Activated T-helper 17 cell treated with anti-CD3 and anti-CD28 coated beads, Interleukin-2, amount 50 U/mL, for 72 hours (primary cell): ENCODE results near the gene CACNA1B. TPM values are rescaled to one million over a fixed set of nuclear protein-coding genes. Genes with fewer than 3 reads are reported as not detected.

Experiments
- ATAC-seq: fragments of 150-1000 bp; cut with Tn5 transposase; replicated peaks from 2 replicates; pipeline ENCODE4 v1.10.0; 2021; ENCODE audit warnings: mild to moderate bottlenecking, moderate library complexity
- H3K27ac Mint-ChIP-seq: one replicate; pipeline ENCODE4 v1.8.0; 2022; ENCODE audit warnings: mixed read lengths
- H3K27me3 Mint-ChIP-seq: one replicate; pipeline ENCODE4 v1.8.0; 2022; ENCODE audit warnings: mixed read lengths
- H3K36me3 Mint-ChIP-seq: one replicate; pipeline ENCODE4 v1.8.0; 2022; ENCODE audit warnings: low read depth, mild to moderate bottlenecking, mixed read lengths
- H3K4me1 Mint-ChIP-seq: one replicate; pipeline ENCODE4 v1.8.0; 2022; ENCODE audit warnings: mixed read lengths
- H3K4me3 Mint-ChIP-seq: one replicate; pipeline ENCODE4 v1.8.0; 2022; ENCODE audit warnings: mild to moderate bottlenecking, mixed read lengths
- H3K9me3 Mint-ChIP-seq: one replicate; pipeline ENCODE4 v1.8.0; 2022; ENCODE audit warnings: mixed read lengths
- total RNA-seq, 2 donors: library from RNA; stranded (reverse); gene quantifications; one replicate each; pipeline ENCODE4 v1.2.3, GENCODE V29; 2022

Gene CACNA1B
- total RNA-seq, 2 donors from 2014 or later = 0.16 TPM; not detected in 1

- no peak for ATAC-seq
- H3K27ac Mint-ChIP-seq = no peak overlapping the region
- H3K36me3 Mint-ChIP-seq = no peaks in the 10 kb centered on the region
- H3K4me1 Mint-ChIP-seq = no peaks in the 10 kb centered on the region
- H3K4me3 Mint-ChIP-seq = no peak overlapping the region
- H3K27me3 Mint-ChIP-seq = peaks cover 28% of the 10 kb centered on the region
- H3K9me3 Mint-ChIP-seq = peaks cover 4% of the 10 kb centered on the region
Observed at GRCh38 chr9:137969008-137969407, 91.4 kb downstream of the CACNA1B start.

GRCh38 chr9:137969685-137970084, 92.1 kb downstream of the CACNA1B start:
- ATAC-seq = no peak
- H3K4me3 Mint-ChIP-seq = no peak overlapping the region
- H3K36me3 Mint-ChIP-seq = no peaks in the 10 kb centered on the region
- no peak overlapping the region for H3K27ac Mint-ChIP-seq
- H3K4me1 Mint-ChIP-seq = no peaks in the 10 kb centered on the region
- peaks cover 22% of the 10 kb centered on the region for H3K27me3 Mint-ChIP-seq
- no peaks in the 10 kb centered on the region for H3K9me3 Mint-ChIP-seq

DNA sequence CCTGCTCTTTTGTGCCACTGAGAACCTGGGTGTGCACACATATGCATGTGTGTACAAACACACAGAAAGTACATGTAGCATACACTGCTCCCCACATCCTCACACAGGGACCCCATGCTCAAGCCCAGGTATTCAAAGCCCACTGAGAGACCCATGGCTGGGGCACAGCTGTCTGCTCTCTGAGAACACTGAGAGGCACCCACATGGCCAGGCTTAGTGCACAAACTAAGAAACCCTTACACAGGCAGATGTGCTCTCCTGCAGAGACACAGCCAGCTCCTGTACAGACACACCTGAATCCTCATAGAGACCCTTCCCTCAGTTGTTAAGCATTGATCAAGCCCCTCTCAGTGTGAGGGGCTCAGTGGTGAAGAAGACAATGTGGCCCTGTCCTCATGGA, 92.5 kb downstream of the CACNA1B start:
- ATAC-seq = no peak
- H3K36me3 Mint-ChIP-seq = no peaks in the 10 kb centered on the region
- H3K9me3 Mint-ChIP-seq = no peaks in the 10 kb centered on the region
- H3K27ac Mint-ChIP-seq = no peak overlapping the region
- no peak overlapping the region for H3K4me3 Mint-ChIP-seq
- peaks cover 20% of the 10 kb centered on the region for H3K27me3 Mint-ChIP-seq
- H3K4me1 Mint-ChIP-seq = no peaks in the 10 kb centered on the region

- Mint-ChIP-seq H3K36me3 (no peaks in the 10 kb centered on the region), H3K27me3 (peaks cover 20% of the 10 kb centered on the region), H3K9me3 (no peaks in the 10 kb centered on the region), H3K4me3 (no peak overlapping the region), H3K27ac (no peak overlapping the region), H3K4me1 (no peaks in the 10 kb centered on the region)
- ATAC-seq = no peak
Observed at GRCh38 chr9:137970686-137971476, 93.3 kb downstream of the CACNA1B start.

DNA sequence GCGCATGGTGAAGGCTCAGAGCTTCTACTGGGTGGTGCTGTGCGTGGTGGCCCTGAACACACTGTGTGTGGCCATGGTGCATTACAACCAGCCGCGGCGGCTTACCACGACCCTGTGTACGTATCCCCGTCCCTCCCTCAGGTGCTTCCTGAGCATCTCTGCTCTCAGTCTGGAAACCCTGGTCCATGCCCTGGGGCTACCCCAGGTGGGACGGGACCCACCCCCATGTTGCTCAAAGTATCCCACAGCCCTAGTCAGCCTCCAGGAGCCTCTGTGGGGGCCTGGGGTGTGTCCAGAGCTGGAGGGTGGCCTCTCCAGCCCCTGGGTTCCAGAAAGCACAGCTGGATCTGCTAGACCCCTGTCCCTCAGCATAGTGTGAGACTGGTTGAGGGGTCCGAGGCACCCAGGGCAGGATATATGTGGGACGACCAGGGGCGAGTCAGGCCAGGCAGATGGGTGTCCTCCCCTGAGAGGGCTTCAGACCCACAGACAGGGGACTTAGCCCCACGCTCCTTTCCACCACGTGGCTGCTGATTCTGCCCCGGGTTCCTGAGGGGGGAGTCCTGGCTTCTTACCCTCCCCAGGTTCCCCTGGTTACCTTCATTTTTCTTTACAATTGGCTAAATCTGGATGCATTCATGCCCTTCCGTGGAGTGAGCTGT, 94.0 kb downstream of the CACNA1B start:
- Mint-ChIP-seq H3K9me3 (no peaks in the 10 kb centered on the region), H3K4me1 (no peaks in the 10 kb centered on the region), H3K4me3 (no peak overlapping the region), H3K27me3 (peaks cover 20% of the 10 kb centered on the region), H3K27ac (no peak overlapping the region), H3K36me3 (no peaks in the 10 kb centered on the region)
- no peak for ATAC-seq

GRCh38 chr9:137972355-137972987, 94.9 kb downstream of the CACNA1B start:
- no peak for ATAC-seq
- Mint-ChIP-seq H3K4me1 (no peaks in the 10 kb centered on the region), H3K36me3 (no peaks in the 10 kb centered on the region), H3K27me3 (peaks cover 15% of the 10 kb centered on the region), H3K27ac (no peak overlapping the region), H3K4me3 (no peak overlapping the region), H3K9me3 (no peaks in the 10 kb centered on the region)

- no peaks in the 10 kb centered on the region for H3K36me3 Mint-ChIP-seq
- H3K4me1 Mint-ChIP-seq = no peaks in the 10 kb centered on the region
- no peak overlapping the region for H3K4me3 Mint-ChIP-seq
- H3K27me3 Mint-ChIP-seq = peaks cover 15% of the 10 kb centered on the region
- no peak overlapping the region for H3K27ac Mint-ChIP-seq
- ATAC-seq = no peak
- no peaks in the 10 kb centered on the region for H3K9me3 Mint-ChIP-seq
Observed at GRCh38 chr9:137972988-137973470, 95.4 kb downstream of the CACNA1B start.

DNA sequence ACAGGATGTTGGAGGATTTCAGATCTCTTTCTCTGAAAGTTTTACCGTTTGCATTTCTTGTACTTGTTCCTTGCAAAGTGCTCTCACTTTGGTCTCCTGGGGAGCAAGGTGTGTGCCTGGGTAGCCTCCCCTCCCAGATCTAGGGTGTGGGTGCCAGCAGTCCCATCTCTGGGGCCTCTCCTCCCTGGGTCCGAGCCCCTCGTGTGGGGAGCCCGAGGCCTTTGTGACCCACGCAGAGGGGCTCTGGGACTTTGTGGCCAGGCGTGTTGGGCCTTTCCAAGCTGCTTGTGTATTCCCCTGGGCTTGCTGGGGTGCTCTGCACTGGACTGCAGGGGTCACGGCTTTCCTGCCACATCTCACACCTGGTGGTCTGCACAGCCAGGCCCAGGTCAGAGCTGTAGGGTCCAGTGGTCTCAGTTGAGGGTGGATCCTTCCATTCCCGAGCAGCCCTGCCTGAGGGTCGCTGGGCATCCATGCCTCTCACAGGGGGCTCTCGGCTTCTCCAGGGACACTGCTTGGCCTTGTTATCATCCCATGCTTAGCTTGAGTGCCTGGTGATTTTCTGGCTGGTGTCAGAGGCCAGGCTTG, 96.3 kb downstream of the CACNA1B start:
- no peaks in the 10 kb centered on the region for H3K4me1 Mint-ChIP-seq
- no peak for ATAC-seq

GRCh38 chr9:137974746-137975526, 97.4 kb downstream of the CACNA1B start:
- H3K4me1 Mint-ChIP-seq = no peaks in the 10 kb centered on the region
- no peaks in the 10 kb centered on the region for H3K9me3 Mint-ChIP-seq
- H3K27ac Mint-ChIP-seq = no peak overlapping the region
- peaks cover 10% of the 10 kb centered on the region for H3K27me3 Mint-ChIP-seq
- H3K36me3 Mint-ChIP-seq = no peaks in the 10 kb centered on the region
- H3K4me3 Mint-ChIP-seq = no peak overlapping the region
- ATAC-seq = no peak

More for the DNA sequence above, 96.3 kb downstream of the CACNA1B start:
- Mint-ChIP-seq H3K27ac (no peak overlapping the region), H3K9me3 (no peaks in the 10 kb centered on the region), H3K36me3 (no peaks in the 10 kb centered on the region), H3K4me3 (no peak overlapping the region), H3K27me3 (peaks cover 15% of the 10 kb centered on the region)

- Mint-ChIP-seq H3K4me1 (no peaks in the 10 kb centered on the region), H3K9me3 (no peaks in the 10 kb centered on the region)
Observed at GRCh38 chr9:137975527-137975913, 97.9 kb downstream of the CACNA1B start.

DNA sequence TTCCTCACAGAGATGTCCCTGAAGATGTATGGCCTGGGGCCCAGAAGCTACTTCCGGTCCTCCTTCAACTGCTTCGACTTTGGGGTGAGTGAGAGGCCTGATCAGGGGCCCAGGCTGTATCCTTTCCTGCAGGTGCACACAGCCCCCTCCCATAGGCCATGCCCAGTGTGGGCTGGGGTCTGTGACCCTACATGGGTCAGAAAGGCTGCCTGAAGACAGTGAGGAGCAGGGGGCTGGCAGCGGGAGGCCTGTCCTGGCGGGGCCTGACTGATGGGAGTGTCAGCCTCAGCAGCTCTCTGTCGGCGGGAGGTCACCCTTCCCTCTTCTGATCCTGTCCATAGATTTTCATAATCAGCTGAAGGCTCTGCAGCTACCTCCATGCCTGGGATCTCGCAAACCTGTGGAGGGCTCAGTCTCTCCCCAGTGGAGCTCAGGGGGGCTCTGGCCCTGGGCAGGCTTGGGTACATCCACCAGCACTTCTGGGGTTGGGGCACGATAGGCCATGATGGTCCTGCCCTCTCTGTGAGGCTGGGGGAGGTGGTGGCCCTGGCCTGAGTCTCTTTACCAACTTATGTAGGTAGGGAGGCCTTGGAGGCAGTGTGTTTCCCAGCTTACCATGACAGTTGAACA, 98.5 kb downstream of the CACNA1B start:
- H3K9me3 Mint-ChIP-seq = no peaks in the 10 kb centered on the region
- peaks cover 10% of the 10 kb centered on the region for H3K27me3 Mint-ChIP-seq
- no peak for ATAC-seq
- no peaks in the 10 kb centered on the region for H3K4me1 Mint-ChIP-seq
- no peak overlapping the region for H3K27ac Mint-ChIP-seq
- no peak overlapping the region for H3K4me3 Mint-ChIP-seq
- H3K36me3 Mint-ChIP-seq = no peaks in the 10 kb centered on the region

More at GRCh38 chr9:137975527-137975913, 97.9 kb downstream of the CACNA1B start:
- Mint-ChIP-seq H3K36me3 (no peaks in the 10 kb centered on the region), H3K27me3 (peaks cover 10% of the 10 kb centered on the region), H3K4me3 (no peak overlapping the region), H3K27ac (no peak overlapping the region)
- no peak for ATAC-seq

DNA sequence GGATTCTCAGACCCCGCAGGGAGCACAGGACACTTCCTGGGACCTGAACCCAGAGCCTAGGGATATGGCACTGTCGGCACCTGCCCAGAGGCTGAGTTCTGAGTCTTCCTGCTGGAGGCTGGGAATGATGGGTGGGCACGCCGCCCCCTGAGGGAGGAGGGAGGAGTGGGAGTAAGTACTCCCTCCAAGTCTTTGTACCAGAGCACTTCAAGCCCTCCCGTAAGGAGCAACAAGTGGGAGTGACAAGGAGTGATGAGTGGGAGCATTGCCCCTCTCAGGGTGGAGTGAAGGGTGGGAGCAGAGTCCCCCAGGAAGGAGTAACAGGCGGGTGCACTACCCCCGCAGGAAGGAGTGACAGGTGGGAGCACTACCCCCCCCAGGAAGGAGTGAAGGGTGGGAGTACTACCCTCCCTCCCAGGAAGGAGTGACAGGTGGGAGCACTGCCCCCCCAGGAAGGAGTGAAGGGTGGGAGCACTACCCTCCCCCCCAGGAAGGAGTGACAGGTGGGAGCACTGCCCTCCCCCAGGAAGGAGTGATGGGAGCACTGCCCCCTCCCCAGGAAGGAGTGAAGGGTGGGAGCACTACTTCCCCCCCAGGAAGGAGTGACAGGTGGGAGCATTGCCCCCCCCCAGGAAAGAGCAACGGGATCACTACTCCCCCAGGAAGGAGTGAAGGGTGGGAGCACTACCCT, 100.1 kb downstream of the CACNA1B start:
- ATAC-seq = no peak
- Mint-ChIP-seq H3K27ac (no peak overlapping the region), H3K9me3 (no peaks in the 10 kb centered on the region)

DNA sequence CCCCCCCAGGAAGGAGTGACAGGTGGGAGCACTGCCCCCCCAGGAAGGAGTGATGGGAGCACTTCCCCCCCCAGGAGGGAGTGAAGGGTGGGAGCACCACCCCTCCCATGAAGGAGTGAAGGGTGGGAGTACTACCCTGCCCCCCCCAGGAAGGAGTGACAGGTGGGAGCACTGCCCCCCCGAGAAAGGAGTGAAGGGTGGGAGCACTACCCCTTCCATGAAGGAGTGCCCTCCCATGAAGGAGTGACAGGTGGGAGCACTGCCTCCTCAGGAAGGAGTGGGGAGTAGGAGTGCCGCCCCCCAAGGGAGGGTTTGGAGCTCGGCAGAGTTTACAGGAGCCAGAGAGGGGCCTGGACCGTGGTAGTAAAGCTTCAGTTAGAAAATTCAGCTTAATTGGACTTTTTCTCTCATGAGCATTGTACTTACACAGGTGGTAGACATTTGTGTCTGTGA, 100.7 kb downstream of the CACNA1B start:
- Mint-ChIP-seq H3K36me3 (no peaks in the 10 kb centered on the region), H3K9me3 (no peaks in the 10 kb centered on the region), H3K27me3 (peaks cover 3% of the 10 kb centered on the region), H3K27ac (no peak overlapping the region), H3K4me3 (no peak overlapping the region), H3K4me1 (no peaks in the 10 kb centered on the region)
- ATAC-seq = no peak

More for the DNA sequence above, 100.1 kb downstream of the CACNA1B start:
- Mint-ChIP-seq H3K27me3 (peaks cover 7% of the 10 kb centered on the region), H3K36me3 (no peaks in the 10 kb centered on the region), H3K4me1 (no peaks in the 10 kb centered on the region), H3K4me3 (no peak overlapping the region)
